GM10248 (cell line): ENCODE results near the gene ZNF701.
"Not testable (repeated sequence)": the region's sequence is repeated elsewhere in the genome, so short reads cannot be mapped to it uniquely, and the experiment has no call there.

Source experiments
- CTCF ChIA-PET: fragments of 300-600 bp; sonication (Branson Sonifier 250); formaldehyde crosslinking; extraction: SDS; loops from one replicate; lab custom pipeline; 2021; ENCODE audit warnings: antibody characterized with exemption; lab: Yijun Ruan, JAX
- POLR2A ChIA-PET: fragments of 350-650 bp; sonication (Branson Sonifier 250); formaldehyde crosslinking; extraction: SDS; loops from one replicate; lab custom pipeline; 2020; ENCODE audit warnings: antibody characterized with exemption; lab: Yijun Ruan, JAX
- DNase-seq: peaks from one replicate; pipeline ENCODE4 v3.0.0; 2012; ENCODE audit errors: extremely low spot score
- TF ChIP-seq, protein P1 (sequence below): IDR thresholded peaks from 2 replicates; pipeline ENCODE4 v1.5.1; 2012; ENCODE audit warnings: mild to moderate bottlenecking, low read depth; ENCODE audit errors: extremely low read depth, missing control alignments, control extremely low read depth

Gene ZNF701

DNA sequence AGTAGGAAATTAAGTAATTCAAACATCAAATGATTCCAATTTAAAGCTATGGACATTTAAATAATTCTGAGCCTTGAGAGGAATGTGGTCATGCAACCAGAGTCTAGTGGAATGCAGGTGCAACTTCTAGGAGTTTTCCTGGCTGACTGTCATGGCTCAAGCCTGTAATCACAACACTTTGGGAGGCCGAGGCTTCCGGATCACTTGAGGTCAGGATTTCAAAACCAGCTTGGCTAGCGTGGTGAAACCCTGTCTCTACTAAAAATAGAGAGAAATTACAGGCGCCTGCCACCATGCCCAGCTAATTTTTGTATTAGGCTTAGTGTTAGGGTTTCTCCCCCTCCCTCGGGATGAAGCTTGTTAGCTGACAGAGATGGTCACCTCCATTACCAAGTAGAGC is 36.2 kb upstream of the ZNF701 start:
- TF ChIP-seq, protein P1, sequence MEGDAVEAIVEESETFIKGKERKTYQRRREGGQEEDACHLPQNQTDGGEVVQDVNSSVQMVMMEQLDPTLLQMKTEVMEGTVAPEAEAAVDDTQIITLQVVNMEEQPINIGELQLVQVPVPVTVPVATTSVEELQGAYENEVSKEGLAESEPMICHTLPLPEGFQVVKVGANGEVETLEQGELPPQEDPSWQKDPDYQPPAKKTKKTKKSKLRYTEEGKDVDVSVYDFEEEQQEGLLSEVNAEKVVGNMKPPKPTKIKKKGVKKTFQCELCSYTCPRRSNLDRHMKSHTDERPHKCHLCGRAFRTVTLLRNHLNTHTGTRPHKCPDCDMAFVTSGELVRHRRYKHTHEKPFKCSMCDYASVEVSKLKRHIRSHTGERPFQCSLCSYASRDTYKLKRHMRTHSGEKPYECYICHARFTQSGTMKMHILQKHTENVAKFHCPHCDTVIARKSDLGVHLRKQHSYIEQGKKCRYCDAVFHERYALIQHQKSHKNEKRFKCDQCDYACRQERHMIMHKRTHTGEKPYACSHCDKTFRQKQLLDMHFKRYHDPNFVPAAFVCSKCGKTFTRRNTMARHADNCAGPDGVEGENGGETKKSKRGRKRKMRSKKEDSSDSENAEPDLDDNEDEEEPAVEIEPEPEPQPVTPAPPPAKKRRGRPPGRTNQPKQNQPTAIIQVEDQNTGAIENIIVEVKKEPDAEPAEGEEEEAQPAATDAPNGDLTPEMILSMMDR: no peak
- ChIA-PET POLR2A (no interaction called here), CTCF (interaction anchor here (1.2 kb wide), 2 partner anchors 8 to 190 kb away, joined by 3 read pairs; no protein-coding TSS in a partner anchor)
- no peak for DNase-seq

DNA sequence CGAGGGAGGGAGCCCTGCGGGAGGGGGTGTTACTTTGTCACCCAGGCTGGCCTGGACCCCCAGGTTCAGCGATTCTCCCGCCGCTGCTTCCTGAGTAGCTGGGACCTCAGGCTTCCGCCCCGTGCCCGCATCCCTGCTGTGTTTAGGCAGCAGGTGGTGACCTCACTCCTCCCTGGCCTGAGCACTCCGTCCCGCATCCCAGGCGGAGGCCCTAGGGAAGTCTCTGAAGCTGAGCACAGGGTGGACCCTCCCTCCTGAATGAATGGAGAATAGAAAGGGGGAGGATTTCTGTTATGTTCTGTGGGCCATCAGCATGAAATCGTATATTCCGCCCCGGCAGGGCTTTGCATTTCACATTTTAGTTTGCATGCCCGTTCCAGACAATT is 34.7 kb upstream of the ZNF701 start:
- POLR2A ChIA-PET: interaction anchor here (0.7 kb wide), 2 partner anchors 8 to 239 kb away, joined by 6 to 8 read pairs; no protein-coding TSS in a partner anchor
- CTCF ChIA-PET, DNase-seq: not testable (repeated sequence)

DNA sequence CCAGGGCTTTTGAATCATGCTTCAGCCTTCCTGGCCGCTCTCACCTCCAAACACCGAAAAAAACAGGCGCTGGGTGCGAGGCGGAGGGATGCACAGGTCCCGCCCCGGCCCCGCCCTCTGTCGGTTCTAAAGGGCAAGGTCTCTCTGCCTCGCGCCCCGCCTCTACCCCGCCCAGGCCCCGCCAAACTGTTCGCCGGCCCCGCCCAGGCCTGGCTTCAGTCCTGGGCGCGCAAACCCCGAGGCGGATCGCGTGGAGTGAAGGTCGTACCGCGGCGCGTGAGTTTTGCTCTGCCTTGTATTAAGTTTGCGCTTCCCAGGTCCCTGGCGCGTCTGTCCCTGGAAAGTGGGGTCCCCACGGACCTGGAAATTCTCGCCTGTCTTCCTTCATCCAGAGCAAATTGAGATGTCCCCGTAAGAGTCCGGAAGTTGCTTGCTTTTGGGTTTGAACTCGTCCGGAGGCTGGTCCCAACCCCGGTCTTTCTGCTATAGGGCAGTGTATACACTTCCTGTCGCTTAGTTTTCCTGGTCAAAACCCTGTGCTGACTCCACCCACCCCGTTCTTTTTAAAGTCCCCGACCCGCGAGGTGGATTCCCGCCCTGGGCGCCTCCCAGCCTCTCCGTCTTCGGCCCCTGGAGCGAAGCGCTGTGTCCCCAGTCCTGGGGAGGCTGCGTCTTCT is 34.2 kb upstream of the ZNF701 start:
- peak; percentile 78 for DNase-seq
- ChIA-PET CTCF (no interaction called here), POLR2A (no interaction called here)
- TF ChIP-seq, protein P1: no peak

DNA sequence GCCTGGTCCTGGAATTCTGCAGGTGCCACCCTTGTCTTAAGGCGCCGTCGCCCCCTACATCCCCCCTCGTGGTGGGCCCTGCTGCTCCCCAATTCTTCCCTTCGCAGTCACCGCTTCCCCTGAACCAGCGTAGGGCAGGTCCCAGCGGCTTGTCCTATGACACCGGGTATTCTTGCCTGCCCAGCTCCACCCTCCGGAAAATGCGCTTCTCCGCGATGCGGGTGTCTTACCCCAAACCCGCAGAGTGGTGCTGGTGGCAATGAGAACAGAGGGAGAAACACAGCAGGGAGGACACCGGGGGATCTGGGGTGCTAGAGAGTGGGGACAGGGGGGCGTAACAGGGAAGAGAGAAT is 33.7 kb upstream of the ZNF701 start:
- TF ChIP-seq, protein P1: no peak
- ChIA-PET POLR2A (no interaction called here), CTCF (no interaction called here)
- no peak for DNase-seq

DNA sequence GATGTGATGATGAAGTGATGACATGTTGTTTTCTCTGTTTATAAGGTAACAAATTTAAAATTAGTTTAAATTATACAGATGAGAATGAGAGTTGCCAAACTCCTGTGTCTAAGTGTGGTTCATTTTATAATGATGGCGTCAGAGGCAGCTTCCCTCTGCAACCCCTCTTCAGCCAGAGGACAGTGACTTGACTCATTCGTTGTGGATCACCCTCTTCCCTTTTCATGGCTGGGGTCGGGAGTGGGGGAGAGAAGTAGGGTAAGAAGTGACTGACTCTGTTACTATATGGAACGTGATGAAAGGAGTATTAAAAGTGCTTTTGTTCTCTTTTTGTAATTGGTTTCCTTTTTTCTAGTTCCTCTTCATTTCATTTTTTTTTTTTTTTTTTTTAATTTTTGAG is 31.3 kb upstream of the ZNF701 start:
- POLR2A ChIA-PET: interaction anchor here (0.7 kb wide), 1 partner anchor 401 kb away, joined by 6 read pairs; no protein-coding TSS in a partner anchor

DNA sequence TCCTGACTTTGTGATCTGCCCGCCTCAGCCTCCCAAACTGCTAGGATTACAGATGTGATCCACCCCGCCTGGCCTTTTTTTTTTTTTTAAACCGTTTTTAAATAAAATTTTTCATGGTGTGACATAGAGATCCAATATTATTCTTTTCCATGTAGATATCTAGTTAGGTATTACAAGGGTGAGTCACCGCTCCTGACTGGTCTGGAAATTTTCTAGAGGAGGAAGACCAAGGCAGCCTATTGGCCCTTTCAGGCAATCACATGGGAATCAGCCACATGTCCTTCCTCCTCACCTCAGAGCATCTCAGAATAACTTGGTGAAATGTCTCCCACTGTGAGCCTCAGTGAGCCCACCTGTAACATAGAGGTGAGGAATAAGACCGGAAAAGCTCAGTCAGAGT is 28.9 kb upstream of the ZNF701 start:
- POLR2A ChIA-PET: not testable (repeated sequence)

More for the DNA sequence above, 31.3 kb upstream of the ZNF701 start:
- CTCF ChIA-PET, DNase-seq: not testable (repeated sequence)

DNA sequence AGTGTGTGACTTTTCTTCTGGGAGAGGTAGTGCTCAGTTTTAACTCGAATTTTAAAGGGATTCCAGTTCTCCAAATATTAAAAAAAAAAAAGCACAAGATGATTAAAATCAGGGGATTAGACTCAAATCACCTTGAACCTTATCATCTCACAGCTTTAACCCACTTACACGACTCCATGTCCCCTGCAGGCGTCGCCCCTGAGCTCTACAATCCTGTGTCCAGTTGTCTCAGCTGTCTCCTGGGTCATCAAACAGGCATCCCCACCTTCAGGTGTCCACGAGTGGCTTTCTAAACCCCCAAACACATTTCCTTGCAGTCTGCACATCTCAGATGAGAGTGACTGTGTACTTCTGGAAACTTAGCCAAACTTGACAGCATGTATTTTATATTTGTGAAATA is 28.5 kb upstream of the ZNF701 start:
- no peak for DNase-seq
- ChIA-PET CTCF (no interaction called here), POLR2A (no interaction called here)
- TF ChIP-seq, protein P1: no peak

More for the DNA sequence above, 28.9 kb upstream of the ZNF701 start:
- CTCF ChIA-PET, DNase-seq: not testable (repeated sequence)

DNA sequence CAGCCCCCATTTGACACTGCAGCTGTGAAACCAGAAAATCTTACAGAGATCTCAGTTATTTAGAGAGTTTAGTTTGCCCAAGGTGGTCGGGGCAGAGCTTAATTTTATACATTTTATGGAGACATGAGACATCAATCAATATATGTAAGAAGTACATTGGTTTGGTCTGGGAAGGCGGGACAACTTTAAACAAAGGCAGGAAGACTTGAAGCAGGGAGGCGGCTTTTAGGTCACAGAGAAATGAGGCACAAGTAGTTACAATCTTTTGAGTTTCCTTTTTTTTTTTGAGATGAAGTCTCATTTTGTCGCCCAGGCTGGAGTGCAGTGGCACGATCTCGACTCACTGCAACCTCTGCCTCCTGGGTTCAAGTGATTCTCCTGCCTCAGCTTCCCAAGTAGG is 27.5 kb upstream of the ZNF701 start:
- ChIA-PET POLR2A (interaction anchor here (0.6 kb wide), 2 partner anchors 25 to 353 kb away, joined by 3 read pairs; no protein-coding TSS in a partner anchor), CTCF (interaction anchor here (0.8 to 1.8 kb wide), 2 partner anchors 9 to 34 kb away, joined by 3 read pairs; no protein-coding TSS in a partner anchor)
- not testable (repeated sequence) for DNase-seq
